HepG2 (cell line): Measurements from ENCODE around the gene FAM89B. TPM values are rescaled to one million over a fixed set of nuclear protein-coding genes. Genes with fewer than 3 reads are reported as not detected.

Experiments
- ATRX ChIP-seq: sonication (generic); formaldehyde crosslinking; IDR thresholded peaks from 2 replicates; pipeline ENCODE4 v1.4.0; 2020; ENCODE audit warnings: missing genetic modification reagents, borderline replicate concordance
- IKZF5 ChIP-seq: IDR thresholded peaks from 2 replicates; pipeline ENCODE4 v1.6.1; 2018; ENCODE audit warnings: missing genetic modification reagents, mild to moderate bottlenecking, missing compliant biosample characterization
- TSC22D2 ChIP-seq: sonication (generic); formaldehyde crosslinking; IDR thresholded peaks from 2 replicates; pipeline ENCODE4 v1.5.1; 2020; ENCODE audit warnings: missing genetic modification reagents, mild to moderate bottlenecking, borderline replicate concordance
- ZNF407 ChIP-seq: sonication (generic); formaldehyde crosslinking; IDR thresholded peaks from one replicate; pipeline ENCODE4 v1.5.1; 2020; ENCODE audit warnings: mild to moderate bottlenecking, missing genetic modification reagents; ENCODE audit errors: not compliant biosample characterization
- polyA plus RNA-seq, 8 experiments: library from polyadenylated mRNA; depleted of rRNA in 3 of 8; stranded (reverse) in 7 of 8; unstranded in 1 of 8; fragments of >200 nt; fragmentation: Illumina TruSeq in 4 of 8; extraction: Trizol in 4 of 8; gene quantifications; 2 replicates each; pipeline versions ENCODE4 v1.2.1 to v1.2.3, GENCODE V29; 2011 to 2016; ENCODE audit warnings: low read depth in 4 of 8, missing spikeins in 1 of 8, mixed read lengths in 1 of 8; ENCODE audit not compliant: insufficient read depth in 1 of 8
- total RNA-seq, 5 experiments: library from RNA; depleted of rRNA; stranded (reverse); fragments of >200 nt; fragmentation: Illumina TruSeq; extraction: Trizol; gene quantifications; 2 replicates each; pipeline ENCODE4 v1.2.3, GENCODE V29; 2016; ENCODE audit warnings: low read depth in 1 of 5

FAM89B gene
- total and polyA plus RNA-seq, 2 of the 13 experiments (the other 11 are each of a cell fraction or from before 2014, with no cell fraction given) = 5.7 to 8.0 TPM

DNA sequence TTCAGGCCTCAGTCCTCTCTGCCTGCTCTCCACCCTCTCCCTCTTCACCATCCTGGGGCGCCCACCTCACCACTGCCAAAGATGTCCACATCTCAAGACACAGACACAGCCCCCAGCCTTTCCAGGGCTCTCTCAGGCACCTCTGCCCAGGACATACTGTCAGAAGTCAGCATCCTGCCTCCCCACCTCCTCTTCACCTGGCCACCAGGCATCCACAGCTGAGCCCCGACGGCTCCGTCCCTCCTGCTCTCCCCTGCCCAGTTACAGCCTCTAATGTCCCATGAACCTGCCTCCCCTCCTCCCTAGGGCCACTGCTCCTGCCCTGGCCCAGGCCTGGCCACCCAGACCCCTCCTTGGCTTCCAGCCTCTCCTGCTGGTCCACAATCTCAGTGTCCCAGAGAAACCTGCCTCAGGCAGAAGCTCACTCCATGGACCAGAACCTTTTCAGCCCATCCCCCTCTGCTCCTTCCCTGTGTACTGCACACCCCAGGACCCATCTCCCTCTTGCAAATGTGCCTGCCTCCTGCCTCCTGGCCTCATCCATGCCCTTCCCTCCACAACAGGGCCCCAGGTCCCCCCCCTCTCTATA is 17.4 kb upstream of the FAM89B start (continued):
- TF ChIP-seq ZNF407 (CRISPR knock-in tag) (no peak), ATRX (CRISPR knock-in tag) (no peak), TSC22D2 (CRISPR knock-in tag) (no peak), IKZF5 (CRISPR knock-in tag) (no peak)
- TF ChIP-seq, all 625 proteins: peak for 0
